Stimulated activated CD8-positive, alpha-beta memory T cell treated with anti-CD3 and anti-CD28 coated beads, Interleukin-7, amount 100 ng/mL, for 1 hour (primary cell): ENCODE results near the gene PRR9.
"Not testable (repeated sequence)": the region's sequence is repeated elsewhere in the genome, so short reads cannot be mapped to it uniquely, and the experiment has no call there.

Experiments
- DNase-seq, 2 donors: peaks; one replicate each; pipeline ENCODE4 v3.0.0-alpha.2; 2020; ENCODE audit warnings: low read depth in 2 of 2

Gene PRR9

GRCh38 chr1:153229076-153229829 is 11.9 kb downstream of the PRR9 start:
- not testable (repeated sequence) for DNase-seq

GRCh38 chr1:153231363-153231762 is 14.0 kb downstream of the PRR9 start:
- DNase-seq: no peak

GRCh38 chr1:153231785-153232184 is 14.4 kb downstream of the PRR9 start:
- DNase-seq: no peak

DNA sequence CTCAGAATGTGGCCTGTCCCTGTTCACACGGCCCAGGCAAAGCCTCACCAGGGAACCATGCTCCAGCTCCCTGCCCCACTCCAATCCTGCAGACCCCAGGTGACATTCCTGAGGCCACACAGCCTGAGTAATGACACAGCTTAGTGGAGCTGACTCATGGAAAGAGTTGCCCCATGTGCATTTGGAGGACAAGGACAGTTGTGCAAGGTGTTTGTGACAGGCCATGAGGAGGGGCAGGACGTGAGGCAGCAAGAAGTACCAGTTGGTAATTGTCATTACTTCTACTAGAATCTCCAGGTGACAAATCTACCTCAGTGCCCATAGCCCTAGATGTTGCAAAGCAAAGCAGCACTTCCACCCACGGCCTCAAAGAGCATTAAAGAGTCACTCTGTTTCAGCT is 15.2 kb downstream of the PRR9 start:
- DNase-seq: no peak

- DNase-seq: no peak
Measured at GRCh38 chr1:153233448-153233847, 16.1 kb downstream of the PRR9 start.

DNA sequence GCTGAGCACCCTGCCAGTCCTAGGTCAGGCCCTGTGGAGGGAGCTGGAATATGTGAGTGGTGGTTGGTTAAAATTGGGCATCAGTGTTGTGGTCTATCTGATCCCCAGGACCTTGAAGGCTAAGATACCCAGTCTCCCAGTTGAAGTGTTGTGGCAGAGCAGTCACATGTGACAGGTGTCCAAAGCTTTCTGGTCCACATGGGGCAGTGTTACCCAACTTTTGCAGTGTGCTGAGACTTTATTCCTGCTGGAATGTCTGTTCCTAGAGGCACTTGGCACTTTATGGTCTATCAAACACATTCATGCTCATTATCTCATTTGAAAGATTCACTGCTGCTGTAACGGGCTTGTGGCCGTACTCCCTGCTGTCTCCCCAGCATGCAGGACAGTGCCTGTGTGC is 21.1 kb downstream of the PRR9 start:
- no peak for DNase-seq

- DNase-seq: no peak
Measured at GRCh38 chr1:153242160-153242559, 24.8 kb downstream of the PRR9 start.

GRCh38 chr1:153245466-153245865 is 28.1 kb downstream of the PRR9 start:
- no peak for DNase-seq

DNA sequence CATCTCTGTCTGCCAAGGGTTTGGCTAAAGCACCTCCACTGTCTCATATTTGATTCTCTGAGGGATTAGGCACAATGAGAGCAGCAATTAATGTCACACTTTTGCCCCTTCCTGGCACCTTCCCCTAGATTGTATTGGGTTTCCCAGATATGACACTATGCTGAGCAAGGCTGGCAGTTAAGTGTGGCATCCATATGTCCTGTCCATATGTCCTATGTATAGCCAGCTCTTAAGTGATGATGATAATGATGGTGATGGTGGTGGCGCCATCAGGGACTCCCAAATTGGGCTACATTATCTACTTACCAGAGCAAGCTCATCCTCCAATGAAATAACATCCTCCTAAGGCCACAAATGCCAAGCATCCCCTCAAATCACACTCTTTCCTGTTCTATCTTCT is 28.6 kb downstream of the PRR9 start:
- no peak for DNase-seq

GRCh38 chr1:153246825-153247224 is 29.4 kb downstream of the PRR9 start:
- DNase-seq: no peak

- no peak for DNase-seq
Measured at GRCh38 chr1:153248176-153248879, 30.9 kb downstream of the PRR9 start.

DNA sequence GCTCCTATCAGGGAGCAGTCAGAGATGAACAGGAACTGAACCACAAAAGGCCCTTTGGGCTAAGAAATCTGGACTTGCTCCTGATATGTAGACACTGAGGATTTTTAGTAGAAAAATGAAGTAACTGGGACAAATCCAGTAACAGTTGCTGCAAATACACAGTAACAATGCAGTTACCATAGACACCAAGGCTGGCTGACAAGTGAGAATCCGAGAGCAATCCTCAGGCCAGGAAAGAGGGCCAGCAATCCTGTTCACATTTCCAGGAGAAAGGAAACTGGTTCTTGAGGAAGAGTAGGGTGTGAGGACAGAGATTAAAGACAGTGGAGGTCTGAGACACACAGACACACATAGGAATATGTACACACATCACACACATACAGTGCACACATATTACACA is 32.8 kb downstream of the PRR9 start:
- no peak for DNase-seq

DNA sequence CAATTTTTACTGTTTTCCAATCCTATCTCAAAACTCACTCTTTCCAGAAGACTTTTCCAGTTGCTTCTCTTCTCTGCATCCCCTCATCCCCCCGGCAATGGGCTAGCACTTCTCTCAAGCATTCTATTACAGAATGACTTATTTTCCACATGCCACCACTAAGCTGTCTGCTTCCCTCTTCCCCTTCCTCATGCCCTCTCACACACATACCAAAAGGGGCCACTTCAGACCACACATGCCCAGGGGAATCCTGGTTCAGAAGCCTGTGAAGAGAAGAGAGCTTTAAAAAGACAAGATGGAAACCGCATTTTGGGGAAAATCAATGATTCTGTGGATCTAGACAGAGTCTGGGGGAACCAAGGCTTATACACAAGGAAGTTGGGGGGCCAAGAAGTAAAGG is 33.7 kb downstream of the PRR9 start:
- no peak for DNase-seq

- no peak for DNase-seq
Measured at GRCh38 chr1:153251562-153251961, 34.2 kb downstream of the PRR9 start.

DNA sequence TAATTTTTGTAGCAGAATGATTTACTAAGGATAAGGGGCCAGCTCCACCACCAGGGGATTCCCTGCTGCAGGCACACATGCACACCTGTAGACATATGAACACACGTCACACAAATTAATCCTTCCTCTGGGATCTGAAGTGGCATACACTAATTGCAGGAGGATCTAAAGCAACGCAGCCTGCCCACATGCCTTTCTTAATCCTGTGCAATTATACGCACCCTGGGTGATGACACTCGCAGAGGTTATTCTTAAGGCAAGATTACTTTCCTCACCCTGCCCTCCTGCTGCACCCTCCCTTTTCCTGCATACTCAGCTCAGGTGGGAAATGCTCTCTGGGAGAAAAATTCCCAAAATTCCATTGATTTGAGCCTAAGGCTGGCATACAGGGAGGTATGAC is 34.6 kb downstream of the PRR9 start:
- DNase-seq: no peak

GRCh38 chr1:153253076-153253475 is 35.7 kb downstream of the PRR9 start:
- DNase-seq: no peak

GRCh38 chr1:153253693-153254092 is 36.3 kb downstream of the PRR9 start:
- DNase-seq: no peak

DNA sequence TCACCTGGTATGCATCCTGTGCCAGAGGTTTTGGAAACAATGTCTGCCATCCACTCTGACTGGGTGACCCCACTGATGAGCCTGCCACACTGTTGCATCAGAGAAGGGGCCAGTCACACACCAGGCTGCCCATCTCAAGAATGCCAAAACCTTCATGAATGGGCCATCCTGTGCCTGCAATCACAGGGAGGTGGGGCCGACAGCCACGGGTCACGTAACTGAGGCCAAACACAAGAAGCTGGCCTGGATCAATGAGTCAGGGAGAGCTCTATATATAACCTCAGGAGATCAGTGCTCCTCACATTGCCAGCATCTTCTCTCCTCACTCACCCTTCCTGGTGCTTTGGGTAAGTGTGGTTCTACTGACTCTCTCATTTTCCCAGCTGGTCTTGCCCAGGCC is 42.0 kb downstream of the PRR9 start, which contains the start of gene LORICRIN:
TSS of gene LORICRIN (plus strand) at position 301 of the 400 bp plus-strand sequence. CDS start 1,263 bp downstream, outside the sequence.
- no peak for DNase-seq

GRCh38 chr1:153260585-153261280 is 43.3 kb downstream of the PRR9 start:
- no peak for DNase-seq

DNA sequence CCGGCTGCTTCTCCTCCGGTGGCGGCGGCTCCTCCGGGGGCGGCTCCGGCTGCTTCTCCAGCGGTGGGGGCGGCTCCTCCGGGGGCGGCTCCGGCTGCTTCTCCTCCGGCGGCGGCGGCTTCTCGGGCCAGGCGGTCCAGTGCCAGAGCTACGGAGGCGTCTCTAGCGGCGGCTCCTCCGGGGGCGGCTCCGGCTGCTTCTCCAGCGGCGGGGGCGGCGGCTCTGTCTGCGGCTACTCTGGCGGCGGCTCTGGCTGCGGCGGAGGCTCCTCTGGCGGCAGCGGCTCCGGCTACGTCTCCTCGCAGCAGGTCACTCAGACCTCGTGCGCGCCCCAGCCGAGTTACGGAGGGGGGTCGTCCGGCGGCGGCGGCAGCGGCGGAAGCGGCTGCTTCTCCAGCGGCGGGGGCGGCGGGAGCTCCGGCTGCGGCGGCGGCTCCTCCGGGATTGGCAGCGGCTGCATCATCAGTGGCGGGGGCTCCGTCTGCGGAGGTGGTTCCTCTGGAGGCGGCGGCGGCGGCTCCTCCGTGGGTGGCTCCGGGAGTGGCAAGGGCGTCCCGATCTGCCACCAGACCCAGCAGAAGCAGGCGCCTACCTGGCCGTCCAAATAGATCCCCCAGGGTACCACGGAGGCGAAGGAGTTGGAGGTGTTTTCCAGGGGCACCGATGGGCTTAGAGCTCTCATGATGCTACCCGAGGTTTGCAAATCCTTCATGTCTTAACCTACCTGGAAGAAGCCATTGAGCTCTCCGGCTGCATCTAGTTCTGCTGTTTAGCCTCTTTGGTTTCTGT is 44.1 kb downstream of the PRR9 start:
- DNase-seq: no peak

DNA sequence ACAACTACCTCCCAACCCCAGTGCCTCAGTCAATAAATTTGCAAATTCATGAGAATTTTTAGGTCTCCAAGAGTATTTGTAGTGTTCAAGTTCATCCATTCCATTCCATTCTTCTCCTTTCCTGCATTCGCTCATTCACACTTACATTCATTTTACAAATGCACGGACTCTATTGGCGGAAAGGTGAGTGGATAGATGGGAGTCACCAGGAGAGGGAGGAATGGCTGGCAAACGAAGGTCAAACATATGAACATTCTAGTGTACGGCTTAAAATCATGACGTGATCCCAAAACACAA is 44.6 kb downstream of the PRR9 start:
- no peak for DNase-seq
